DMS114 treated with DMSO at 0.1 percent for 48 hours (cell line): ENCODE measurements around the gene CXCR5.

Experiments used
- DNase-seq: peaks from one replicate; lab custom pipeline; 2025; ENCODE audit not compliant: unreplicated experiment; lab: John Stamatoyannopoulos, UW

Gene CXCR5

DNA sequence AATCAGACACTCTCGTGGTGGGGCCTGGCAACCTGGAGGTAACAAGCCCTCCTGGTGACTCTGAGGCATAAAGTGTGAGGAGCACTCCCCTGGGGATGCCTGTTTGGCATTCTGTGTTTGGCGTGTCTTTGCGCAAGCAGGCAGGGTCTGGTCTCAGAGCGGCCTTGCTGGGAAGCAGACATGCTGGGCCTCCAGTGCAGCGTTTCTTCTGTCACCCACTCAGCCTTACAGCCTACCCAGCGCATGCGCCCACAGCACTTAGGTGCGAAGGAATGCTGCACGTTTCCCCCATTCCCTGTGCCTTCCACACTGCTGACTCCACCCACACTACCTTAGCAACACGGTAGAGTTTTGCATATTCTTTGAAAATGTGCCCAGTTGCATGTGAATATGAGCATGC is 7.4 kb upstream of the CXCR5 start:
- DNase-seq: no peak

DNA sequence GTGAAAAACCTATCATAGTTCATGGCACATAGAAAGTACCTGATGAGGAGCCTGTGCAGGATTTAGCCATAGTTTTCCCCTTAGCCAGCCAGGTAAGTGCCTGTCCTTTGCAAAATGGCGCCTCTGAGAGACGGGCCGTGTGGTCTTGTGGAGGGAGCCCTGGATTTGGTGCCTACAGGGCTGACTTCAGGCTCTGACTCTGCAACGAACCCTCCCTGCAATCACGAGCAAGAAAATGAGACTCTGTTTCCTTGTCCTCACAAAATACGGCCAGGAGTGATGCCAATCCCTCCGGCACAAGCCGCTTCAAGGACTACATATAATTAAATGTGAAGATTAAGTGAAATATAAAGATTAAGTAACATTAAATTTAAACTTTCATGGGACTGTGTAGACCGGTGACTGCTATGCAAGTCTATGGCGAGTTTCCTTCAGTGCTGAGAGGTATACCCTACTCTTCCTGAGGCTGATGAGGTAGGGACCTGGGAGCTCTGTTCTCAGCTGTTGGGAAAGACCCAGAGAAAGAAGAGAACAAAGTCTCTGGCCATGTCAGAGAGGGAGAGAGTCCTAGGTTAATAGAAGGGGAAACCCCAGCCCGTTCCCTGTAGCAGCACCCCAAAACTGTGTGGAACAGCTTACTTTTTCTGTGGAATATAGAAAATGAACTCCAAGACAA is 6.1 kb upstream of the CXCR5 start:
- no peak for DNase-seq

GRCh38 chr11:118878163-118878563 is 5.5 kb upstream of the CXCR5 start:
- no peak for DNase-seq

- no peak for DNase-seq
Observed at GRCh38 chr11:118881228-118881627, 2.5 kb upstream of the CXCR5 start.

DNA sequence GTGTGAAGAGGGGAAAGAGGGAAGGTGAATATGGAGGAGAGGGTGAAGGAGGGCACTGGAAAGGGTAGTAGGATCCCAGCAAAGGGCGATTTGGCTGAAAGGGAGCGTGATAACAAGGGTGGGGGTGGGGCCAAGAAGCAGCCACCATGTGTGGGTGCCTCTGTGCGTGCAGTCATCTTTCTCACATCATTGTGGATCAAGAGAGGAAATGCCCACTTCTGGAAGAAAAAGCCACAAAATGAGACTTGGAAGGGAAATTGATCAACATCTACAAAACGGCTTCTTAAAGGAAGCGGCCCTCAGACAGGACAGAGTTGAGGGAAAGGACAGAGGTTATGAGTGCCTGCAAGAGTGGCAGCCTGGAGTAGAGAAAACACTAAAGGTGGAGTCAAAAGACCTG is 1.2 kb upstream of the CXCR5 start:
- DNase-seq: no peak

DNA sequence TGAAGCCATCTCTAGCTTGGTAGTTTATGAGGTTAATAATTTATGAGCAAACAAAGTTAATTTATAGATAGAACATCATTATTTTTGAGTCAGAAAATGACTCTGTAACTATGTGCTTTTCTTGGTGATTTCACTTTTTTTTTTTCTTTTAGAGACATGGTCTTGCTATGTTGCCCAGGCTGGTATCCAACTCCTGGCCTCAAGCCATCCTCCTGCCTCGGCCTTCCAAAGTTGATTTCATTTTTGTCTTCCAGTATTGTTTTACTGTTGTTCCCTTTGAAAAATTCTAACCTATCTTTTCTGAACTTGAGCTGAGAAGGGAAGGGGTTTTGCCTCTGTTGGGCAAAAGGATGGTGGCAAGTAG is 706 bp upstream of the CXCR5 start:
- DNase-seq: no peak

DNA sequence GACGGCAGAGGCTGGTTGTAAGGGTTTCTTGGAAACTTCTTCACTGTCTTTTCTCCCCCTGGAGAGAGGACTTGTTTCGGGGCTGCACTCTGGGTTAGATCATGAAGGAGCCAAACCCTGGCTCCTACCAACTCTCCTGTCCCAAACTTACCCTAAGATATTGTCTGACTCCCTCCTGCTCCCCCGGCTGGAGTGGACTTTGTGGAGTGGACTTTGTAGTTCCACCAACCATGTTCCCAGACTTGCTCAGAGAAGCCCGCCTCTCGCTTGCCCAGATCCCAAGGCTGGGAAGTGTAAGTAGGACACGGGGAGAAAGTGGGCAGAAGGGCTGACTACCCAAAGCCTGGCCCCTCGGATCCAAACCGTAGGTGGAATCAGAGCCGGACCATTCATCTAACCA is 1.2 kb downstream of the CXCR5 start:
- no peak for DNase-seq

GRCh38 chr11:118885319-118885718 is 1.6 kb downstream of the CXCR5 start:
- no peak for DNase-seq

DNA sequence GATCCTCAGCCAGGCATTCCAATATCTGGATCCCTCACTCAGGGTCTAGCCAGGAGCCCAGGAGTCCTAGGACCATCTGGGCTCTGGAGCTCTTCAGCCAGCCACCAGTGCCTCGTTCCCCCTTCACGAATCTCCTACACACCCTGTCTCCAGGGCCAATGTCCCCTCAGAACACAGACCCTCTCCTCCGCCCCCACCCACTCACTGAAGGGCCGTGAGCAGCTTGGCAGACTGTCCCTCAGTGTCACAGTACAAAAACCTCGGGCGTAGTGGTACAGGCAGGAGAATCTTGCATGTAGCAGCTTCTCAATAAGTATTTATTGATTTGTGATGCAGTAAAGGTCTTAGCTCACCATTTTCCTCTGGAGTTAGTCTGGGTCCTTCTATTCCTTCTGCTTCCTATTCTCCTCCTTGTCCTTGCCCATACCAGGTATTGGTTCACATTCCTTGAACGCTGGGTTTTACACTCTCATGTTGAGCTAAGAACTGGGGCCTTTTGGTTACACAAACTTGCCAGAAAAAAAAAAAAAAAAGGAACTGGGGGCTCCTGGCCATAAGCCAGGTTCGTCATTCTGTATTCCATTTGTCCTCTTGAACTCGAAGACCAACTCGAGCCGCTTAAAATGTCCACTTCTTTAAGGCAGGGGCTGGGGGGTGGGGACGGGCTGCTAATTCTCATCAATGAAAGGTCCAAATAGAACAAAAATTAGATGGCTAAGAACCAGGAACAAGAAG is 2.3 kb downstream of the CXCR5 start:
- DNase-seq: no peak

DNA sequence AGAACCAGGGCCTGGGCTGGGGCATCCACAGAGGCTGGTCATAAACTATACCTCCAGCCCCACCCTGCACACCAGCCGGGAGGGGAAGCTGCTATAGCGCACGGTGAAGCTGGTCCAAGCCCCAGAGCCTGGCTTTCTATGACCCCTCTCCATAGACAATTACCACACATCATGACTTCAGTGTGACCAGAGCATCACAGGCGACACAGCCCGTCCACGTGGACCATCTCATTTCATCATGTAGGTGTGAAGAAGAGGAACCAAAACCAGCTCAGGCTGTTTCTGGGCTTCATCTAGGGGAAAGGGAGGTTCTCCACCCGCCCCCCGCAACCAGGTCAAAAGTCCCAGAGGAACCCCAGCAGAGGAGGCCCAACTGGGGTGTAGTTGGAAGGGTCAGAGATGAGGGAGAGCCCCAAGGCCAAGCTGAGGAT is 3.0 kb downstream of the CXCR5 start:
- DNase-seq: no peak

GRCh38 chr11:118887206-118887605 is 3.5 kb downstream of the CXCR5 start:
- DNase-seq: no peak

DNA sequence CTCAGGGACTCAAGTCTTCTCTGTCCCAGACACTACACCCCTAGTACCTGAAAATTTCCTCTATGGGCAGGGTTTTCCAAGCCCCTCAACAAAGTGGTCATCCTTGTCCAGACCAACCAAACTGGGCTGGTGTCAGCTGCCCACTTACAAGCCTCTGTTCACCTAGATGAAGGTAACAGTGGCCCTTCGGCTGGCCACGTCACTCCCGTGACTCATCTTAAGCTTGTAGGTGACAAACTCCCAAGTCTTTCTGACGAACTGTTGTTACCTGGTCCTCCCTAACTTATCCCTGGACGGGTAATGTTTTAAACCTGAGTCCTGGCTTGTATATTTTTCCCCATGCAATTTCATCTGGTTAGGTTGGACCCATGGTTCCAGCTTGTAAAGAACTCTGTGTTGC is 4.7 kb downstream of the CXCR5 start:
- DNase-seq: no peak

- no peak for DNase-seq
Observed at GRCh38 chr11:118889797-118890196, 6.1 kb downstream of the CXCR5 start.

GRCh38 chr11:118892514-118892913 is 8.8 kb downstream of the CXCR5 start:
- DNase-seq: no peak

GRCh38 chr11:118892964-118893363 is 9.3 kb downstream of the CXCR5 start:
- no peak for DNase-seq

- DNase-seq: no peak
Observed at GRCh38 chr11:118893662-118894061, 10.0 kb downstream of the CXCR5 start.

DNA sequence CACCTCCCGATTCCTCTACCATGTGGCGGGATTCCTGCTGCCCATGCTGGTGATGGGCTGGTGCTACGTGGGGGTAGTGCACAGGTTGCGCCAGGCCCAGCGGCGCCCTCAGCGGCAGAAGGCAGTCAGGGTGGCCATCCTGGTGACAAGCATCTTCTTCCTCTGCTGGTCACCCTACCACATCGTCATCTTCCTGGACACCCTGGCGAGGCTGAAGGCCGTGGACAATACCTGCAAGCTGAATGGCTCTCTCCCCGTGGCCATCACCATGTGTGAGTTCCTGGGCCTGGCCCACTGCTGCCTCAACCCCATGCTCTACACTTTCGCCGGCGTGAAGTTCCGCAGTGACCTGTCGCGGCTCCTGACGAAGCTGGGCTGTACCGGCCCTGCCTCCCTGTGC is 10.5 kb downstream of the CXCR5 start:
- no peak for DNase-seq

GRCh38 chr11:118895093-118896039 is 11.7 kb downstream of the CXCR5 start:
- no peak for DNase-seq

GRCh38 chr11:118896472-118896913 is 12.8 kb downstream of the CXCR5 start:
- DNase-seq: no peak

DNA sequence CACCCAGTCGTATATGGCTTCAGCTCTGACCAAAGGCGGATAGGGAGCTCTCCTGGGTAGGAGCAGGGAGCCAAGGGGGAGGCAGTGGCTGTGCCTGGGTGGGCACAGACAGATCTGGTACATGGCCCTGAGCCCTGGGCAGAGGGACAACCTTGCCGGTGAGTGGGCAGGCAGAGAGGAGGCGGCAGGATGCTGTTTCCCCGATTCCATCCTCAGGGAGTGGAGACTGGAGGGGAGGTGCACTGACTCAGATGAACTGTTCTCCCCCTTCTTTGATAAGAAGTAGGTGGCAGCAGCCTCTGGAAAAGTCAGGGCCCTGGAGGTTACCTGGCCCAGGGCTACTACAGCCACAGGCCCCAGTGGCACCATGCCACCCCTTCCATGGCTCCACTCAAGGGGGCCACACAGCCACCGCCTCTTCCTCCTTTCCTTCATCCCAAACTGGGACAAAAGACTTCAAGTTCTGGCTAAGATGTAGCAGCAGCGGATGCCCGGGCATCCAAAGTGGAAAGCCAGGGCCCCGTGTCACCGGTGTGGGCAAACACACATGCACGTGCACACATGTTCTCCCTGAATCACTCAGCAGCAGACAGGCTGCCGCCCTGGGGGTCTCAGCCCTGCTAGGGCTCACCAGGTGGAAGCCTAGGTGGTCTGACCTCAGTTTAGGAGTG is 13.4 kb downstream of the CXCR5 start:
- DNase-seq: no peak

DNA sequence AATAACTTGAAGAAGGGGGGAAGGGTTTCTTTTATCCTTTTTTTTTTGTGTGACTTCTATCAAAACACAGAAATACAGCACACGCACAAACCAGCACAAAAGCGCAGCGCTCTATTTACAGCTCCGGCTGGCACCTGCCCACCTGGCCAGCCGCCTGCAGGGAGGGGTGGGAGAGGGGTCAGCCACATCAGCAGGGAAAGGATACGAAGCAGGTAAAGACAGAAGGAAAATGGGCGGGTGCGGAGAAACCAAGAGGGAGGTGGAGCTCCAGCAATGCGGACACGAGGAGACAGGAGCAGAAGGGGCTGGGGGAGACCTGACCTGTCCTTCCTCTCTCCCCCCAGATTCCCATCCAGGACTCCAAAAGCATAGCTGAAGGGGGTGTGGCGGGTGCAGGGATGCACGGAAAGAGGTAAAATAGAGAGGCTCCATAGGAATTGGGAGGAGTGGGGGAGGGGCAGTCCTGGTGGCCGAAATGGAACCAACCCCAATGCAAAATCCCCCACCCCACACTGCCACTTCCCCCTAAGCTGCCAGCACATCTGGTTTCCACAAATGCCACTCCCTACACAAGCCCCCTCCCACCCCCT is 14.1 kb downstream of the CXCR5 start:
- no peak for DNase-seq
